Amygdala (tissue), 56 donors: ENCODE measurements around the gene TSTD1.
"Not testable (repeated sequence)": the region's sequence is repeated elsewhere in the genome, so short reads cannot be mapped to it uniquely, and the experiment has no call there.

ENCODE experiments used
- DNase-seq, 56 donors: peaks; one replicate each; lab custom pipeline; 2025; lab: John Stamatoyannopoulos, UW

Gene TSTD1

GRCh38 chr1:161069731-161070270 lies 31.0 kb upstream of the TSTD1 start, which contains the start of gene ARHGAP30:
Gene ARHGAP30, minus strand, starts transcription at chr1:161069891. Its CDS starts 267 bp downstream, at chr1:161069624.
- peak in 36 of 56 donors; percentile 2 to 54 (median 24) for DNase-seq

- no peak for DNase-seq
Measured at GRCh38 chr1:161069241-161069640, 30.5 kb upstream of the TSTD1 start.

- DNase-seq: peak in 26 of 56 donors; percentile 3 to 56 (median 20)
Measured at GRCh38 chr1:161068306-161069234, 29.8 kb upstream of the TSTD1 start.

GRCh38 chr1:161066694-161067093 lies 27.9 kb upstream of the TSTD1 start:
- DNase-seq: no peak

GRCh38 chr1:161065681-161066080 lies 26.9 kb upstream of the TSTD1 start:
- DNase-seq: not testable (repeated sequence)

GRCh38 chr1:161063936-161064335 lies 25.2 kb upstream of the TSTD1 start:
- not testable (repeated sequence) for DNase-seq

- DNase-seq: no peak
Measured at GRCh38 chr1:161061419-161061818, 22.7 kb upstream of the TSTD1 start.

GRCh38 chr1:161059293-161059692 lies 20.5 kb upstream of the TSTD1 start:
- DNase-seq: no peak

- DNase-seq: no peak
Measured at GRCh38 chr1:161054805-161055204, 16.0 kb upstream of the TSTD1 start.

GRCh38 chr1:161054232-161054631 lies 15.5 kb upstream of the TSTD1 start:
- DNase-seq: no peak

- no peak for DNase-seq
Measured at GRCh38 chr1:161052899-161053298, 14.1 kb upstream of the TSTD1 start.

- no peak for DNase-seq
Measured at GRCh38 chr1:161051219-161051618, 12.5 kb upstream of the TSTD1 start.

- no peak for DNase-seq
Measured at GRCh38 chr1:161048949-161049722, 10.4 kb upstream of the TSTD1 start.

GRCh38 chr1:161047436-161048420 lies 9.0 kb upstream of the TSTD1 start:
- DNase-seq: no peak

GRCh38 chr1:161046605-161047228 lies 8.0 kb upstream of the TSTD1 start:
- no peak for DNase-seq

- peak; percentile 60 to 96 (median 86) for DNase-seq
Measured at GRCh38 chr1:161045736-161046604, 7.2 kb upstream of the TSTD1 start, which contains the start of gene USF1. Gene USF1, minus strand, starts transcription at chr1:161045977. Its CDS starts 2,702 bp downstream, at chr1:161043275.

- DNase-seq: peak in 40 of 56 donors; percentile 11 to 74 (median 46)
Measured at GRCh38 chr1:161044908-161045735, 6.4 kb upstream of the TSTD1 start.
